ENCODE data around the gene HDGFL2. TPM values are rescaled to one million over a fixed set of nuclear protein-coding genes. Genes with fewer than 3 reads are reported as not detected.

The HDGFL2 gene
- 46.0 and 48.5 TPM in 2 replicates for total RNA-seq

DNA sequence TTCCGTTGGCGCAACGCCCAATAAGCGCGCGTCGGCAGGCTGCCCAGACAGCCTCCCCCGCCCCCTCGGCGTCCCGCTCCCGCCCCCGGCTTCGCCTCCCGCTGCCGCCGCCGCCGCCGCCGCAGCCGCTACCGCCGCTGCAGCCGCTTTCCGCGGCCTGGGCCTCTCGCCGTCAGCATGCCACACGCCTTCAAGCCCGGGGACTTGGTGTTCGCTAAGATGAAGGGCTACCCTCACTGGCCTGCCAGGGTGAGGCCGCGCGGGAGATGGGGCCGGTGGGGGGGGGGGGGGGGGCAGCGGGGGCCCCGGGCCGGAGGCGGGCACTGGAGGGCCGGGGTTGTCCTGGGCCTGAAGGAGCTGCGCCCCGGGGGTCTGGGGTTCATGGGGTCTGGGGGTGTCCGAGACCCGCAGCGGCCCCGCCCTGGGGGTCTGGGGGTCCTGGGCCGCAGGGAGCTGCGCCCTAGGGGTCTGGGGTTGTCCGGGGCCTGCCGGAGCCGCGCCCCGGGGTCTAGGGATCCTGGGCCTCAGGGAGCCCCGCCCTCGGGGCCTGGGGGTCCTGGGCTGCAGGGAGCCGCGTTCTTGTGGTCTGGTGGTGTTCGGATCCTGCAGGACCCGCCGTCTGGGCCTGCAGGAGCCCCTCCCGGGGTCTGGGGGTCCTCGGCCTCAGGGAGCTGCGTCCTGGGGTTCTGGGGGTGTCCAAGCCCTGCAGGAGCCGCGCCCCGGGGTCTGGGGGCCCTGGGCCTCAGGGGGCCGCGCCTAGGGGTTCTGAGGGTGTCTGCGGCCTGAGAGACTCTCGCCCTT, at the start of gene HDGFL2:
TSS of gene HDGFL2 (plus strand) at position 124 of the 801 bp plus-strand sequence. CDS start at position 178, 54 bp downstream.

DNA sequence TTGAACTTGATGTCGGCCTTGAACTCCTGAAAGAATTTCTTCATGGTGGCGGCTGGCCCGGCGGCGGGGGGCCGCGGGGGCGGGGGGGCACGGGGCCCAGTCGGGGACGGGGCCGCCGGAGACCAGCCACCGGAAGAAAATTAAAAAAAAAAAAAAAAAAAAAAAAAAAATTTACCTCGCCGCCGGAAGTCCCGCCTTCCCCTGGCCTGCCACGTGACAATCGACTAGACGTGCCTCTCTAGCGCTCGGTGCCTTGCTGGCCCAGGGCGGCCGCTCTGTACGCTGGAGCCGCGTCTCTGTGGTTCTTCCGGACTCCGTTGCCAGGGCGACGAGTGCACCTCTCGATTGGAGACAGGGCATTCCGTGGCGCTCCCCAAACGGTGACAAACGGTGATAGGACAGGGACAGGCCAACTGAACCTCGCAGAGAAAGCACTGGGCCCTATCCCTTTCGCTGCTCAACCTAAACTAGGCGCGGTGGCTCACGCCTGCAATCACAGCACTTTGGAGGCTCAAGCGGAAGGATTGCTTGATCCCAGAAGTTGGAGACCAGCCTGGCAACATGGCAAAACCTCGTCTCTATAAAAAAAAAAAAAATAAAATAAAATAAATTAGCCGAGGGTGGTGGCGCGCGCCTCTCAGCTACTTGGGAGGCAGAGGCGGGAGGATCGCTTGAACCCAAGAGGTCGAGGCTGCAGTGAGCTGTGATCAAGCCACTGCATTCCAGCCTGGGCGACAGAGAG, 14.3 kb upstream of the HDGFL2 start, which contains the start of gene UBXN6:
TSS of gene UBXN6 (minus strand) at position 141 of the 742 bp plus-strand sequence. CDS start at position 44, 97 bp downstream.

DNA sequence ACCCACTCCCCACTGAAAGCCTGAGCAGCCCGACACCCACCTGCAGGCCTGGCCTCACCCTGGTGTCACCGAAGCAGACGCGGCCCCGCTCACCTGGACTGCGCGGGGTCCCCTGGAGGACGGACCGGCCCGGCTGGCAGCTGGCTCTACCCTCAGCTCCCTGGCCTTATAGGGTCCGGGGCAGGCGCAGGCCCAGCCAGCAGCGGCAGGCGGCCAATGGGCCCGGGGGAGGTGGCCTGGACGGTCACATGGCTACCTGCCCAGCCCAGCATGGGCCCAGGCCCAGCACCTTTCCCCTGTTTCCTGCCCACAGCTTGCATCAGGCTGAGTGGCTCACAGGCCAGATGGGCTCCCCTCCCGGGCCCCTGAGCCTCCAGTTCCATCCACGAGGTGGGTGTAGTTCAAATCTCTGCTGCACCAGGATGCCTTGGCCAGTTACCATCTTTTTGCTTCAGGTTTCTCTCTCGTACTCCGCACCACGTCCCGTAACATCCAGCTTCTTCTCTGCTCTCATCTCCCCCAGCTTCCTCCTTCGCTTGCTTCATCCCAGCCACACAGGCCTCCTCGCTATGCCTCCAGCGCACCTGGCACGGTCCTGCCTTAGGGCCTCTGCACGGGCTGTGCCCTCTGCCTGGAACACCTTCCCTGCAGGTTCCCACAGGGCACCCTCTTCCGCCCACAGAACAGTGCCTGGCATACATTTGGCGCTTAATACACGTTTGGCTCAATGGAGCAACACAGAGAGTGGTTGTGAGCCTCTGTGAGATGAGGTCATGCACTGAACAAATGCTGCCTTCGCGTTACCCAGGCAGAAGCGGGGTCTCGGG, 46.5 kb downstream of the HDGFL2 start, which contains the start of gene PLIN4:
TSS of gene PLIN4 (minus strand) at position 142 of the 827 bp plus-strand sequence. CDS start 214 bp downstream, outside the sequence.

DNA sequence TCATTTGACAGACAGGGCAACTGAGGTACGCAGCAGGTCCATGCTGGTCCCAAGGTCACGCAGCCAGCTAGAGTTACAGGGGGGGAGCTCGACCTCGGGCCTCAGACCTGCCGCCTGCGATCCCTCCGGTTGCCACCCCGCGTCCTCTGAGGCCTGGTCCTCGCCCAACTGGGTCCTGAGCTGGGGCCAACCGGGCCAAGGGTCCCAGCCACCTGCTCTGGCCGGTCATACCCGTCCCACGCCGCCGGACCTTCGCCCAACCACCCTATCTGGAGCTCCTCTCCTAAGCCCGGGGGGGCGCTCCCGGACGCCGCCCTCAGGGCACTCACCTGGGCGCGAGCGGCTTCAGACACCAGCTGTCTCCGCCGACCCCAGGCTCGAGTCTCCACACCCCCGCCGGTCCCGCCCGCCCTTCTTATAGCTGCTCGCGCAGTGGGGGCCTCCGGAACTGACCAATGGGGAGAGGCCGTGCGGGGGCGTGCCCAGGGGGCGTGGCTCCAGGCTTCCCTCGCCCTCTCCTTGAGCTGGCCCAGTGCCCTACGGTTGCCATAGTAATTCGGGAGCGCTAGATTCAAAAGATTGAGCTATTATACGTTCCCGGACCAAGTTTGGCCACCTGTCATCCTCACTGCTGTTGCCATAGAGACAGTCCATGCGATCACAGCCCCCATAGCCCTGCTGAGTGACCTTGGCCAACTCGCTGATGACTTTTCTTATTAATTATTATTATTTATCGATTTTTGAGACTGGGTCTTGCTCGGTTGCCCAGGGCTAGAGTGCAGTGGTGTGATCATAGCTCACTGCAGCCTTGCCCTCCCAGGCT, 63.0 kb downstream of the HDGFL2 start, which contains the start of gene PLIN5:
TSS of gene PLIN5 (minus strand) at position 389 of the 823 bp plus-strand sequence. CDS start 1,150 bp downstream, outside the sequence.

DNA sequence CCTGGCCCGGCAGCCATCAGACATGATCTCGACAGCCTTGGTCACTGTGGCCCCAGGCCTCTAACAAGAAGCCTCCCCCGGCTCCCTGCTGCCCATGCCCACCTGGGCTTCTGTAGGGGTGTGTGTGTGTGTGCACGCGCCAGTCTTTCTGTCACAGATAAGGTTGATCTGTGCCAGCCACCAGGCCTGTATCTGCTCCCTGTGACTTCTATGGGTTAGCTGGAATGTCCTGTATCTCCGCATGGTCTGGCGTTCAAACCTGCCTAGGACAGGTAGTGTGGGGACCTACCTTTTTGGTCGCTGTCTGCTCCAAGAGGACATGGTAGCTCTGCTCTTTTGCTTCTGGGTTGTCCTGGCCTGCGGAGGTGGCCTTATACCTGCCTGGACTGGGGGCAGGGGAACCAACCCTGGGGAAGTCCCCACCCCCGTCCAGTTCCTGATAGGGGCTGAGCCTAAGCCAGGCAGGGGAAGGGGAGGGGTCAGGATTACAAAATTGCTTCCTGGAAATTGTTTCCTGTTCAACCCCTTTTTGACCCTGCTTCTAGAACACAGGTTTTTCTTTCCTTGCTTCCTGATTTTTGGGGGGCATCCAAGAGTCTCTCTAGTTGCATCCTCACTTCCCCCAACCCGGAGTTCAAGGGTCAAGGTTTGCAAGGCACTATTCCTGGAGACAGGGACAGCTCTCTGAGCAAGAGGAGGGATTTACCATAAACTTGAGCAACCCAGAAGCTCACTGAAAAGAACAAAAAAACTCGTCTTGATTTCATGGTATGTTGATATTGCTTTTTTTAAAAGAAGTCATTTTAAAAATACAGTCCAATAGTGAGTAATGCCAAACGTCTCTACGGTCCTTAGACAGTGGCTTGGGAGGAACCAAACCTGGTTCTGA, 67.8 kb downstream of the HDGFL2 start, which contains the start of gene LRG1:
TSS of gene LRG1 (minus strand) at position 344 of the 889 bp plus-strand sequence. CDS start at position 321, 23 bp downstream.

Other genes with a start within 250 kb of the HDGFL2 start
- not detected in 2 replicates for gene EBI3, start 242.8 kb upstream of the HDGFL2 start, total RNA-seq
- 16.4 and 17.4 TPM in 2 replicates for gene YJU2, start 225.2 kb upstream of the HDGFL2 start, total RNA-seq
- not detected in 2 replicates for gene SHD, start 193.0 kb upstream of the HDGFL2 start, total RNA-seq
- gene TMIGD2, start 169.9 kb upstream of the HDGFL2 start, total RNA-seq: not detected in 2 replicates
- gene FSD1, start 167.7 kb upstream of the HDGFL2 start, total RNA-seq: under 0.01 and 0.07 TPM in 2 replicates
- gene STAP2, start 133.5 kb upstream of the HDGFL2 start, total RNA-seq: 52.2 and 59.1 TPM in 2 replicates
- gene MPND, start 128.7 kb upstream of the HDGFL2 start, total RNA-seq: 3.8 and 7.5 TPM in 2 replicates
- 31.1 and 55.2 TPM in 2 replicates for gene SH3GL1, start 71.8 kb upstream of the HDGFL2 start, total RNA-seq
- gene CHAF1A, start 69.7 kb upstream of the HDGFL2 start, total RNA-seq: 5.5 and 5.8 TPM in 2 replicates
- gene UBXN6, start 14.5 kb upstream of the HDGFL2 start, total RNA-seq: 69.9 and 90.6 TPM in 2 replicates
- gene PLIN4, start 46.2 kb downstream of the HDGFL2 start, total RNA-seq: 2.4 and 12.9 TPM in 2 replicates
- 0.07 TPM in 1 of 2 replicates, not detected in the other for gene PLIN5, start 62.9 kb downstream of the HDGFL2 start, total RNA-seq
- gene LRG1, start 67.7 kb downstream of the HDGFL2 start, total RNA-seq: 2.1 TPM in 1 of 2 replicates, not detected in the other
- gene SEMA6B, start 87.4 kb downstream of the HDGFL2 start, total RNA-seq: under 0.01 TPM in 2 replicates
- gene TNFAIP8L1, start 167.2 kb downstream of the HDGFL2 start, total RNA-seq: 0.68 and 0.85 TPM in 2 replicates
- gene MYDGF, start 198.0 kb downstream of the HDGFL2 start, total RNA-seq: 122 and 383 TPM in 2 replicates

Measured in nasal cavity respiratory epithelium epithelial cell of viscerocranial mucosa (primary cell).